LNCaP clone FGC (cell line): ENCODE measurements around the gene ARL3.

Source experiments
- DNase-seq: peaks from one replicate; pipeline ENCODE4 v3.0.0-alpha.2; 2011; ENCODE audit warnings: low read depth
- H3K4me3 ChIP-seq: 2 replicates; pipeline ENCODE4 v1.5.1; 2011; ENCODE audit warnings: mild to moderate bottlenecking, low read depth, low read length, control low read depth
- CTCF ChIP-seq: IDR thresholded peaks from 2 replicates; pipeline ENCODE4 v1.5.1; 2012; ENCODE audit warnings: mild to moderate bottlenecking; ENCODE audit not compliant: control insufficient read depth, insufficient read depth; ENCODE audit errors: extremely low read depth

The ARL3 gene

GRCh38 chr10:102654969-102655368 is 59.2 kb downstream of the ARL3 start:
- DNase-seq, result no peak
- no peak overlapping the region for H3K4me3 ChIP-seq
- TF ChIP-seq CTCF, result no peak

DNA sequence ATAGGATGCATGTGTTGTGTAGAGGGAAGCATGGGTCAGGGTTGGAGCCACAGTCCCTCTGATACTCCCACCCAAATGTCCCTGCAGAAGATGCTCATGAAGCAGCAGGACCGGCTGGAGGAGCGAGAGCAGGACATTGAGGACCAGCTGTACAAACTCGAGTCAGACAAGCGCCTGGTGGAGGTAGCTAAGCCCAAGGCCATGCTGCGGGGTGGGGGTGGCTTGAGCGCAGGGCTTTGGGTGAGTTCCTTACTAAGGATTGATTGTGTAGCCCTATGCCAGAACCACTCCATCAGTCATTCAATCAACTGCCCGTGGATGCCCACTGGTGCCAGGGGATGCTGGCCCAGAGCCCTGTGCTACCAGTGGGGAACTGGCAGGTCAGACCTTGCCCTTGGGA is 59.6 kb downstream of the ARL3 start:
- no peak for DNase-seq
- no peak overlapping the region for H3K4me3 ChIP-seq
- TF ChIP-seq CTCF, result no peak

DNA sequence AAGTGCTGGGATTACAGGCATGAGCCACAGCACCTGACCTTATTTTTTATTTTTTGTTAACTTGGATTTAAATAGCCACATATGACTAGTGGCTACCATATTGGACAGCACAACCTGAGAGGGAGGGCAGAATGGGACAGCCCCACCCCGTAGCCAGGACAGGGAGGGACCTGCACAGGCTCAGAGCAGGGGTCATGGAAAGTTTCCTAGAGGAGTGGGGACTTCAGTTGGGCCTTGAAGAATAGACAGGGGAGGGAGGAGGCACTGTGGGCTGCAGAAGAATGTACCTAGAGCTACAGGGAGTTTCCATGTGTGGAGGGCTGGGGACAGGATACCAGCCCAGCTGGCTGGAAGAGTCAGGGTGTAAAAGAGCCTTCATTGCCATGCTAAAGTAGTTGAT is 61.1 kb downstream of the ARL3 start:
- no peak for DNase-seq
- TF ChIP-seq CTCF, result no peak
- H3K4me3 ChIP-seq, result no peak overlapping the region

- TF ChIP-seq CTCF, result no peak
- H3K4me3 ChIP-seq, result no peak overlapping the region
- no peak for DNase-seq
Observed at GRCh38 chr10:102652170-102652916, 61.9 kb downstream of the ARL3 start.

- DNase-seq, result no peak
- no peak overlapping the region for H3K4me3 ChIP-seq
Observed at GRCh38 chr10:102651455-102652169, 62.6 kb downstream of the ARL3 start.

GRCh38 chr10:102650655-102651454 is 63.3 kb downstream of the ARL3 start:
- H3K4me3 ChIP-seq, result no peak overlapping the region
- DNase-seq, result no peak
- no peak for TF ChIP-seq CTCF

More at GRCh38 chr10:102651455-102652169, 62.6 kb downstream of the ARL3 start:
- TF ChIP-seq CTCF, result no peak
